OCI-LY1 (cell line): ENCODE results near the gene PPCS.

Experiments used
- H2AFZ ChIP-seq: fragments of 200-600 bp; sonication (generic), shearing (Covaris generic); 2 replicates; pipeline ENCODE4 v1.6.0; 2014; ENCODE audit warnings: antibody characterized with exemption, mild to moderate bottlenecking, low read length
- H3F3A ChIP-seq: fragments of 200-600 bp; sonication (generic), shearing (Covaris generic); 2 replicates; pipeline ENCODE4 v1.6.0; 2014; ENCODE audit warnings: mild to moderate bottlenecking, antibody characterized with exemption, low read length, moderate library complexity; ENCODE audit not compliant: insufficient read depth
- H3K27ac ChIP-seq: fragments of 200-600 bp; sonication (generic); 2 replicates; pipeline ENCODE4 v1.5.1; 2014; ENCODE audit warnings: low read length, mixed run types, mild to moderate bottlenecking, low read depth; ENCODE audit not compliant: poor library complexity, severe bottlenecking
- H3K27me3 ChIP-seq: fragments of 200-600 bp; sonication (generic); 2 replicates; pipeline ENCODE4 v1.6.0; 2014; ENCODE audit warnings: antibody characterized with exemption, mild to moderate bottlenecking, low read length, moderate library complexity; ENCODE audit not compliant: insufficient read depth
- H3K36me3 ChIP-seq: fragments of 200-600 bp; sonication (generic); 2 replicates; pipeline ENCODE4 v1.6.1; 2014; ENCODE audit warnings: mild to moderate bottlenecking, antibody characterized with exemption, low read length, moderate library complexity, mixed read lengths; ENCODE audit not compliant: insufficient read depth
- H3K4me1 ChIP-seq: fragments of 200-600 bp; sonication (generic); 2 replicates; pipeline ENCODE4 v1.5.1; 2014; ENCODE audit warnings: mild to moderate bottlenecking, low read length, moderate library complexity; ENCODE audit not compliant: insufficient read depth, severe bottlenecking
- H3K4me2 ChIP-seq: fragments of 200-600 bp; sonication (generic), shearing (Covaris generic); 2 replicates; pipeline ENCODE4 v1.6.1; 2014; ENCODE audit warnings: low read length
- H3K4me3 ChIP-seq: fragments of 200-600 bp; sonication (generic); 2 replicates; pipeline ENCODE4 v1.5.1; 2014; ENCODE audit warnings: low read length, low read depth, mild to moderate bottlenecking, mixed read lengths; ENCODE audit not compliant: poor library complexity, severe bottlenecking
- H3K79me2 ChIP-seq: fragments of 200-600 bp; shearing (Covaris generic); 2 replicates; pipeline ENCODE4 v1.6.1; 2016; ENCODE audit warnings: mixed run types, low read length, mixed read lengths; ENCODE audit not compliant: insufficient read depth
- H3K9ac ChIP-seq: fragments of 200-600 bp; sonication (generic), shearing (Covaris generic); 2 replicates; pipeline ENCODE4 v1.6.1; 2014; ENCODE audit warnings: mild to moderate bottlenecking, low read length, mixed read lengths
- H3K9me2 ChIP-seq: fragments of 200-600 bp; sonication (generic), shearing (Covaris generic); 2 replicates; pipeline ENCODE4 v1.6.1; 2014; ENCODE audit warnings: low read depth, mild to moderate bottlenecking, low read length, mixed read lengths
- H3K9me3 ChIP-seq: fragments of 200-600 bp; shearing (Covaris generic); 2 replicates; pipeline ENCODE4 v1.6.1; 2014; ENCODE audit warnings: low read length, mixed read lengths
- H4K20me1 ChIP-seq: fragments of 200-600 bp; sonication (generic), shearing (Covaris generic); 2 replicates; pipeline ENCODE4 v1.6.0; 2016; ENCODE audit warnings: mild to moderate bottlenecking, low read length; ENCODE audit not compliant: insufficient read depth
- EZH2 ChIP-seq: fragments of 200-600 bp; sonication (generic), shearing (Covaris generic); IDR thresholded peaks from 2 replicates; pipeline ENCODE4 v1.8.0; 2017; ENCODE audit warnings: borderline replicate concordance, mixed run types, mild to moderate bottlenecking, antibody characterized with exemption, low read length, moderate library complexity, mixed read lengths
- TF ChIP-seq, protein P1 (sequence below): fragments of 200-600 bp; sonication (generic), shearing (Covaris generic); IDR thresholded peaks from 2 replicates; pipeline ENCODE4 v1.5.1; 2017; ENCODE audit warnings: mild to moderate bottlenecking, antibody characterized with exemption, low read length, moderate library complexity, mixed read lengths

PPCS gene

DNA sequence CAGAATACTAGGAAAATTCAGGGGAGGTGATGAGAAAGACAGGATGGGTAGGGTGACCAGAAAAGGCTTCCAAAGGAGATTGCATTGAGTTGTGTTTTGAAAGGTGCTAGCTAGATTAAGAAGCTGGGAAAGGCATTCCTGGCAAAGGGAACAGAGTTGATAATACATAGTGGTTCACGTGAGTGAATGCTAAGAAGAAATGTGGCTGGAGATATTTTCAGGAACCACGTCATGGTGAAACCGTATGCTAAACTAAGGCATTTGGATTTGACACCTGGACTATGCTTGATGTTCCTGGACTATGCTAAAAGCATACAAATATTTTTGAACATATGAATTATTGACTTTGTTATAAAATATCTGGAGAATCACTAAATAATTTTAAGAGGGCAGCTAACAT lies 21.4 kb downstream of the PPCS start:
- H2AFZ ChIP-seq, result no peak overlapping the region
- no peak overlapping the region for H3K4me2 ChIP-seq
- H4K20me1 ChIP-seq, result no peaks in the 10 kb centered on the region
- no peaks in the 10 kb centered on the region for H3K79me2 ChIP-seq
- H3K9me2 ChIP-seq, result no peaks in the 10 kb centered on the region
- no peaks in the 10 kb centered on the region for H3K27me3 ChIP-seq
- H3K9ac ChIP-seq, result no peak overlapping the region
- H3K9me3 ChIP-seq, result no peaks in the 10 kb centered on the region
- H3K36me3 ChIP-seq, result no peaks in the 10 kb centered on the region
- no peak overlapping the region for H3K4me3 ChIP-seq
- H3K4me1 ChIP-seq, result peaks cover 9% of the 10 kb centered on the region
- no peaks in the 10 kb centered on the region for H3F3A ChIP-seq
- TF ChIP-seq, protein P1, sequence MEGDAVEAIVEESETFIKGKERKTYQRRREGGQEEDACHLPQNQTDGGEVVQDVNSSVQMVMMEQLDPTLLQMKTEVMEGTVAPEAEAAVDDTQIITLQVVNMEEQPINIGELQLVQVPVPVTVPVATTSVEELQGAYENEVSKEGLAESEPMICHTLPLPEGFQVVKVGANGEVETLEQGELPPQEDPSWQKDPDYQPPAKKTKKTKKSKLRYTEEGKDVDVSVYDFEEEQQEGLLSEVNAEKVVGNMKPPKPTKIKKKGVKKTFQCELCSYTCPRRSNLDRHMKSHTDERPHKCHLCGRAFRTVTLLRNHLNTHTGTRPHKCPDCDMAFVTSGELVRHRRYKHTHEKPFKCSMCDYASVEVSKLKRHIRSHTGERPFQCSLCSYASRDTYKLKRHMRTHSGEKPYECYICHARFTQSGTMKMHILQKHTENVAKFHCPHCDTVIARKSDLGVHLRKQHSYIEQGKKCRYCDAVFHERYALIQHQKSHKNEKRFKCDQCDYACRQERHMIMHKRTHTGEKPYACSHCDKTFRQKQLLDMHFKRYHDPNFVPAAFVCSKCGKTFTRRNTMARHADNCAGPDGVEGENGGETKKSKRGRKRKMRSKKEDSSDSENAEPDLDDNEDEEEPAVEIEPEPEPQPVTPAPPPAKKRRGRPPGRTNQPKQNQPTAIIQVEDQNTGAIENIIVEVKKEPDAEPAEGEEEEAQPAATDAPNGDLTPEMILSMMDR, result no peak
- TF ChIP-seq EZH2, result no peak
- H3K27ac ChIP-seq, result no peak overlapping the region

DNA sequence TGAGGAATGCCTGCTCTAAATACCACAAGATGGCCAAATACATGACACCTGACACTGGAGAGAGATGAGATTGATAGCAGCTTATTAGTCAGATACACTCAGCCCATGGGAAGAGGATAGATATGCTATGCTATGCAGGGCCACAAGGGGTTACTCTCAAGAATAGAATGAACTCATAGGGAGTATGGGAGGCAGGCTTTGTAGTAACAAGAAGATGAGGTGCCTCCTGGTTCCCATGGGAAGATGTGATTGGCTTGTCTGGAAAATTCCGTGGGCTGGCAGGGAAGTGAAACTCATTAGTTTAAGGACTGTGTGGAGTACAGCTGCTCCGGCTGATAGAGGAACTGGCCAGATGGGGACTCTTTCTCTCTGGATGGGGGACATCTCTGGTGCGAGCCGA lies 23.3 kb downstream of the PPCS start:
- Histone ChIP-seq H3K27ac (no peak overlapping the region), H3F3A (no peaks in the 10 kb centered on the region), H3K9me3 (no peaks in the 10 kb centered on the region), H3K79me2 (no peaks in the 10 kb centered on the region), H3K9ac (no peak overlapping the region), H4K20me1 (no peaks in the 10 kb centered on the region), H3K4me2 (no peak overlapping the region), H3K4me1 (peaks cover 14% of the 10 kb centered on the region), H3K27me3 (no peaks in the 10 kb centered on the region), H3K36me3 (no peaks in the 10 kb centered on the region), H3K9me2 (no peaks in the 10 kb centered on the region), H2AFZ (no peak overlapping the region), H3K4me3 (no peak overlapping the region)
- TF ChIP-seq EZH2, result no peak
- TF ChIP-seq, protein P1, result peak; percentile 12; the same call in 1 of the 2 replicates

DNA sequence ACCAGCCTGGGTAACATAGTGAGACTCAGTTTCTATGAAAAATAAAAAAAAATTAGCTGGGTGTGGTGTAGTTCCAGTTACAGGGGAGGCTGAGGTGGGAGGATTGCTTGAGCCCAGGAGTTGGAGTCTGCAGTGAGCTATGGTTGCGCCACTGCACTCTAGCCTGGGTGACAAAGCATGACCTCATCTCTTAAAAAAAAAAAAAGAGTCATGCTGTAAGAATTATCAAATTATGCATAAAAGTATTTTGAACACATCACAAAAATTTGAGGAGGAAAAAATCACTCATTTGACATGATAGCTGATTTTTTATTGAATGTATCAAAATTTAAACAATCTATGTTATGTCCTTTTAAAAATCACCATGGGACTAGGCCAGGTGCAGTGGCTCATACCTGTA lies 24.6 kb downstream of the PPCS start:
- Histone ChIP-seq H3K27me3 (no peaks in the 10 kb centered on the region), H3K36me3 (no peaks in the 10 kb centered on the region), H3F3A (no peaks in the 10 kb centered on the region), H3K9me2 (no peaks in the 10 kb centered on the region), H3K4me3 (no peak overlapping the region), H4K20me1 (no peaks in the 10 kb centered on the region), H3K4me1 (peaks cover 14% of the 10 kb centered on the region), H2AFZ (no peak overlapping the region), H3K9me3 (no peaks in the 10 kb centered on the region), H3K9ac (no peak overlapping the region), H3K27ac (no peak overlapping the region), H3K79me2 (no peaks in the 10 kb centered on the region), H3K4me2 (no peak overlapping the region)
- TF ChIP-seq EZH2, result no peak
- TF ChIP-seq, protein P1, result no peak
